Heart left ventricle (tissue), 16 donors: ENCODE measurements around the gene WDTC1. TPM values are rescaled to one million over a fixed set of nuclear protein-coding genes. Genes with fewer than 3 reads are reported as not detected.
A peak's percentile ranks its signal among the peaks of the same experiment; 100 is the strongest.

Source experiments
- ATAC-seq, 4 donors: fragments of 200-7000 bp; cut with Tn5 transposase; one replicate each; pipeline ENCODE4 v1.9.1; 2020 to 2022; ENCODE audit warnings: moderate library complexity in 4 of 4, mild to moderate bottlenecking in 3 of 4, moderate number of reproducible peaks in 1 of 4
- DNase-seq, 5 donors: peaks; one replicate each; pipeline ENCODE4 v3.0.0-alpha.2; 2020
- H3K27ac ChIP-seq, 12 donors: fragments of 200-600 bp; sonication (generic) in 4 of 12; one replicate each; pipeline versions ENCODE4 v1.5.0 to v1.8.0; 2016 to 2022; ENCODE audit warnings: mild to moderate bottlenecking in 2 of 12
- H3K27me3 ChIP-seq, 9 donors: fragments of 200-600 bp; sonication (generic) in 2 of 9; one replicate each; pipeline versions ENCODE4 v1.5.1 to v1.8.0; 2016 to 2022; ENCODE audit warnings: mild to moderate bottlenecking in 3 of 9
- H3K36me3 ChIP-seq, 9 donors: fragments of 200-600 bp; sonication (generic) in 2 of 9; one replicate each; pipeline versions ENCODE4 v1.5.0 to v1.8.0; 2018 to 2022; ENCODE audit warnings: mild to moderate bottlenecking in 2 of 9
- H3K4me1 ChIP-seq, 12 donors: fragments of 200-600 bp; sonication (generic) in 4 of 12; one replicate each; pipeline versions ENCODE4 v1.5.0 to v1.8.0; 2016 to 2022; ENCODE audit warnings: mild to moderate bottlenecking in 3 of 12
- H3K4me3 ChIP-seq, 12 donors: fragments of 200-600 bp; sonication (generic) in 4 of 12; one replicate each; pipeline versions ENCODE4 v1.5.0 to v1.8.0; 2017 to 2022; ENCODE audit warnings: mild to moderate bottlenecking in 9 of 12, moderate library complexity in 4 of 12
- H3K9me3 ChIP-seq, 12 donors: fragments of 200-600 bp; sonication (generic) in 4 of 12; one replicate each; pipeline versions ENCODE4 v1.5.0 to v1.8.0; 2016 to 2022; ENCODE audit warnings: mild to moderate bottlenecking in 1 of 12
- CTCF ChIP-seq, 12 donors: fragments of 200-600 bp; sonication (generic) in 4 of 12; IDR thresholded peaks; one replicate each; pipeline versions ENCODE4 v1.5.0 to v1.8.0; 2018 to 2022; ENCODE audit warnings: antibody characterized with exemption in 12 of 12, mild to moderate bottlenecking in 5 of 12
- POLR2A ChIP-seq, 2 donors: fragments of 450-650 bp; IDR thresholded peaks; one replicate each; pipeline ENCODE4 v1.6.1; 2017; ENCODE audit warnings: antibody characterized with exemption in 2 of 2, mild to moderate bottlenecking in 2 of 2, moderate library complexity in 2 of 2
- WGBS, 4 donors: extraction: QIAGEN DNeasy Blood & Tissue Kit in 2 of 4; methylation state at CpG; one replicate each; pipeline versions ENCODE4 v1.1.5 to v1.1.7; 2013 to 2018; 5-methylcytosine and 5-hydroxymethylcytosine counted together
- intact Hi-C, 10 donors: fragments of 100-400 bp; cut with DNase I; formaldehyde crosslinking; loops; one replicate each; pipeline versions ENCODE4 v1.11.1 to v1.14.2; 2022
- polyA plus RNA-seq, 2 donors: library from polyadenylated mRNA; stranded (reverse); fragments of 200-250 nt; gene quantifications; one replicate each; pipeline ENCODE4 v1.2.3, GENCODE V29; 2013
- total RNA-seq, 9 donors: library from RNA; depleted of rRNA in 2 of 9; stranded (reverse); fragments of >200 nt in 2 of 9; fragmentation: NEBNext Ultra II Directional in 3 of 9; extraction: Animal tissue kit (Norgen Biotek cat#: 25700) in 3 of 9; gene quantifications; one replicate each; pipeline versions ENCODE4 v1.1.0 to v1.2.4, GENCODE V29; 2016 to 2023
- donor health status: ischemic (EF 13 %, LVEDD 7.1; RV severe dilation, severe dysfunction).
- donor health status: healthy with polysubstance abuse.
- donor health status: DM: no; HTN: yes; CAD: no.
- donor health status: DM: no; HTN: no; CAD: no.
- donor health status: ischemic (EF 25% LVEDD 6.9; RV normal size, moderate dysfunction).
- donor health status: ischemic (EF 25% LVEDD 5.7; RV mildly dilated, moderate dysfunction).
- donor health status: healthy.
- donor health status: DM: yes; HTN: yes; CAD: no.
- donor health status: ischemic (EF 35%, LVEDD 5.7; RV mildly dilated, moderate dysfunction).
- donor health status: nonischemic (EF 11% LVEDD 7.7; RV severe dilation, severe dysfunction).
- donor health status: DM: yes; HTN: yes; CAD: no.
- donor health status: PGD.
- donor health status: ischemic (EF 29% LVEDD 5.4; RV normal size, mild dysfunction).
- donor health status: nonischemic (EF 23%, LVEDD 6.1; RV moderate dilation, normal function).

WDTC1 gene
- total and polyA plus RNA-seq, 11 donors = 30.8 to 94.5 (median 59.6) TPM

GRCh38 chr1:27332536-27333281 is 98.3 kb downstream of the WDTC1 start:
- Histone ChIP-seq H3K9me3 (no peaks in the 10 kb centered on the region), H3K36me3 (peaks cover 3 to 86% (median 64%) of the 10 kb centered on the region in 9 donors), H3K27me3 (no peaks in the 10 kb centered on the region), H3K4me1 (peaks cover 3 to 38% (median 18%) of the 10 kb centered on the region in 12 donors), H3K4me3 (no peak overlapping the region), H3K27ac (peak overlapping the region in 7 of 12 donors; percentile 27 to 62 (median 34))
- intact Hi-C loops = loop anchor here in 1 of 10 donors (2.0 kb wide), 1 partner anchor 62 kb away; no protein-coding TSS in a partner anchor
- TF ChIP-seq POLR2A (IDR thresholded peaks at IDR 0.05) (no peak), CTCF (IDR thresholded peaks at IDR 0.05) (peak; percentile 68 to 88 (median 79))
- 66 to 70% (median 67%) methylated on average over 11 of the region's 11 CpGs for WGBS, 4 donors
- DNase-seq (peak in 3 of 5 donors; percentile 49 to 75 (median 53)), ATAC-seq (peak; percentile 16 to 58 (median 54))

- no peaks in the 10 kb centered on the region for H3K9me3 ChIP-seq
- H3K4me1 ChIP-seq = peaks cover 0 to 28% (median 14%) of the 10 kb centered on the region in 12 donors
- H3K36me3 ChIP-seq = peaks cover 3 to 82% (median 64%) of the 10 kb centered on the region in 9 donors
- DNase-seq (no peak), ATAC-seq (no peak)
- no peak overlapping the region for H3K4me3 ChIP-seq
- TF ChIP-seq POLR2A (IDR thresholded peaks at IDR 0.05) (no peak), CTCF (IDR thresholded peaks at IDR 0.05) (no peak)
- 90 to 96% (median 93%) methylated on average over 10 to 17 of the region's 17 CpGs for WGBS, 4 donors
- intact Hi-C loops = loop anchor here in 1 of 10 donors (2.0 kb wide), 1 partner anchor 61 kb away; no protein-coding TSS in a partner anchor
- H3K27ac ChIP-seq = no peak overlapping the region
- H3K27me3 ChIP-seq = no peaks in the 10 kb centered on the region
These were observed 99.4 kb downstream of the WDTC1 start for GRCh38 chr1:27333717-27334279.

GRCh38 chr1:27335506-27336422 is 101.3 kb downstream of the WDTC1 start:
- 89 to 94% (median 93%) methylated on average over 16 to 17 of the region's 17 CpGs for WGBS, 4 donors
- no peak for TF ChIP-seq POLR2A (IDR thresholded peaks at IDR 0.05)
- no peak for TF ChIP-seq CTCF (IDR thresholded peaks at IDR 0.05)
- intact Hi-C loops = no loop called here
- H3K27ac ChIP-seq = no peak overlapping the region
- H3K4me1 ChIP-seq = peaks cover 0 to 18% (median 13%) of the 10 kb centered on the region in 12 donors
- ATAC-seq (no peak), DNase-seq (peak in 2 of 5 donors; percentile 17 to 52)
- no peak overlapping the region for H3K4me3 ChIP-seq
- no peaks in the 10 kb centered on the region for H3K9me3 ChIP-seq
- H3K27me3 ChIP-seq = no peaks in the 10 kb centered on the region
- peaks cover 3 to 68% (median 57%) of the 10 kb centered on the region in 9 donors for H3K36me3 ChIP-seq
